Measurements from ENCODE around the gene CEACAM1.
"Not testable (repeated sequence)": the region's sequence is repeated elsewhere in the genome, so short reads cannot be mapped to it uniquely, and the experiment has no call there.

Gene CEACAM1

DNA sequence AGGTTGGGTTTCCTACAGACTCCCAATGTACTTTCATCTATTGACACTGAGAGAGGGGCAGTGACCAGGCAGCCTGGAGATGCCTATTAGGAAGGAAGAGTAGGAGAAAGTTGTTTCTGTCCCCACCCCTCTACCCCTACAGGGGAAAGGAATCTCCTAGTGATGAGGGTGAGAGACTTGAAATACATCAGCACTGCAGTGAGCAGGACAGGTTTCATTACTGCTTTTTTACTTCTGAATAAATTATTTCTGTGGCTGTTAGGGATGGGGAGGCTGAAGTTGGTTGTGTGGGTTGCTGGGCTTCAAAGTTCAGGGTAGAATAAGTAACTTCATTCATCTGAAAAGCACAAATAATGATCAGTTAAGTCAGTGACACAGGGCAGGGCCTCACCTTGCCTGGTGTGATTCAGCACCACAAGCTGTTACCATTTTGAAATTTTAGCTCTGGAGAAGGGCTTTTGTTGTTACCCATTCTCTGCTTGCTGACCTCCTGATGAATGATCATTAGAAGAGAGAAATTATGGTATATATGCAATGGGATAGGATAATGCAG, 19.3 kb downstream of the CEACAM1 start:
- DNase-seq: no peak

DNA sequence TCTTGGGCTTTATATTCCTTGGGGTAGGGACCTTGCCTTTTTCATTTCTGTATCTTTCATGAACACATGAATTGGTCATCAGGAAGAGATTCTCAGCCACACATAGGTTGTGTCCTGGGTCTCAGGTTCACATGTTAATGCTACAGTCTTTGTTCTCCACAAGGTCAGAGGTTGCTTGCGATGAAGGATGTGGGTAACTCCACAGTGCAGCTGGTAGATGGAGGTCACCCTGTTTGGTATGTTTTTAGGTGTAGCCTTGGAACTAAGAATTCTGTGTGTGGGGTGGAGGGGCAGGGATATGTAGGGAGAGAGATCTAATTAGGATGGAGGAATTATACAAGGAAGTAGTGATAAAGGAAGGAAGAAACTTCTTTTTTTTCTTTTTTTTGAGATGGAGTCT, 23.2 kb downstream of the CEACAM1 start:
- no peak for DNase-seq

DNA sequence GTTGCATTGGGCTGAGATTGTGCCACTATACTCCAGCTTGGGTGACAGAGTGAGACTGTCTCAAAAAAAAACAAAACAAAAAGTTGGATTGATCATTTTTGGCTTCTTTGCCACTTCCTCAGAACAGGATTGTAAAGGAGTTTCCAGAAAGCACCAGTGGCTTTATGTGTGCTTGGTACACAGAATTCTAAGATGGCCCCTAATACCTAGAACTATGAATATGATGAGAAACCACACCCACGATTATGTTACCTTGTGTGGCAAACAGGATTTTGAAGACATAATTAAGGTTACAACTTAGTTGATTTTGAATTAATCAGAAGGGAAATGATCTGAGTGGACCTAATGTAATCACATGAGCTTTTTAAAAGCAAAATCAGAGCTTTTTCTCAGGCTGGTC, 26.5 kb downstream of the CEACAM1 start:
- DNase-seq: no peak

DNA sequence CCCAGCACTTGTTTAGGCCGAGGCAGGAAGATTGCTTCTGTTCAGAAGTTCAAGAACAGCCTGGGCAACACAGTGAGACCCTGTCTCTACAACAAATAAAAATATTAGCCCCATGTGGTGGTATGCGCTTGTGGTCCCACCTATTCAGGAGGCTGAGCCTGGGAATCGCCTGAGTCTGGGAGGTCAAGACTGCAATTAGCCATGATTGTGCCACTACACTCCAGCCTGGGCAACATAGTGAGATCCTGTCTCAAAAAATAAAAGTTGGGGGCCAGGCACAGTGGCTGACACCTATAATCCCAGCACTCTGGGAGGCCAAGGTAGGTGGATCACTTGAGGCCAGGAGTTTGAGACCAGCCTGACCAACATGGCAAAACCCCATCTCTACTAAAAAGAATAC, 27.0 kb downstream of the CEACAM1 start:
- DNase-seq: not testable (repeated sequence)

DNA sequence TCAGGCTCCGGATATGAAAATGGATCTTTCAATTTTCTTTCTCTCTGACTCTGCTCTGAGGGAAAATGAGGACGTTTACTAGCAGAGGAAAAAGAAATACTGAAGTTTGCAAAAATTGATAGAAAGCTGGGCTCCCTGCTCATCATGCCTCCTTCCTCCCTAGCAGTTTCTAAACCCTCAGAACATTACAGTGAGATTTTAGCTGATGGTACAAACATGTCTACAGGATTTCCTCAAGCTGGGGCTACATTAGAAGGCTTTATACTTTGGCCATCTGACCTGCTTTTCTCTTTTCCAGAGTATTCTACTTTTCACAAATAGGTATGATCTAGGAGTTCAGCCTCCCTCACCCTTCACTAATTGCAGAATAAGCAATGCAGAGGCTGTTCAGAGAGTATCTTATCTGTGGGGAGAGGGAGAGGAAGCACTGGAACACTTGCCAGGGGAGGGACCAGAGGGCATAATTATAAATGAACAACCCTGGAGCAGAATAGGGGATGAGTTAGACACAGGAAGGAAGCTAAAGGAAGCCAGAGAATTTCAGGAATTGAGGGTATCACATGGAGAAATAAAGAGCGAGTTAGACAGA, 30.0 kb downstream of the CEACAM1 start:
- no peak for DNase-seq

DNA sequence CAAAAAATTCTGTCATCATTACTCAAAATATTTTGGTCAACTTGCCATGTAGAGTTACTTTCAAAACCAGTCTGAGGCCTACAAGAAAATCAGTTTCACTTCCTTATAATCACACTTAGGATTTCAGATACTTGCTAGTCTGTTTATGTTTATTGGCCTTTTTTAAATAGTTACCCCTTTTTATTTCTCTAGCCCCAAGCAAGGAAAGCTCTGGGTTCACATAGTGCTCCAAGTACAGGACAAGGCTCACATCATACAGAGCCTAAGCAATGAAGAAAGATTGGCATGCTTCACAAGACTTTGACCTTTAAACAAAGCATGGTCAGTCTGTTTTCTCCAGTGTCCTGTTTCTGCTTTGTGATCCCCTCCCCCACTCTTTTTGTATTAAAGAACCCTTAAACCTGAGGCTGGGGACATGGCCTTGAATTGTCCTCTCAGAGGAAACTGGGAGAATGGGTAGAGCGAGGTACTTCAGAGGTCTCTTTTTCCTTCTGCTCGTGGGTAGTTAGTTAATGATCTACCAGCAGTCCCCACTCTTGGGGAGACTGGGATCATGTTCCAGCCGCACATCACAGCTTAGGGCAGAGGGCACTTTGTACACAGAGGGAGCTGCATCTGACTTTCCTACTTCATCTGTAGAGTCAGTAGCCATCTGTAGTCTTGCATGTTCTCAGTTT, 30.7 kb downstream of the CEACAM1 start:
- no peak for DNase-seq

DNA sequence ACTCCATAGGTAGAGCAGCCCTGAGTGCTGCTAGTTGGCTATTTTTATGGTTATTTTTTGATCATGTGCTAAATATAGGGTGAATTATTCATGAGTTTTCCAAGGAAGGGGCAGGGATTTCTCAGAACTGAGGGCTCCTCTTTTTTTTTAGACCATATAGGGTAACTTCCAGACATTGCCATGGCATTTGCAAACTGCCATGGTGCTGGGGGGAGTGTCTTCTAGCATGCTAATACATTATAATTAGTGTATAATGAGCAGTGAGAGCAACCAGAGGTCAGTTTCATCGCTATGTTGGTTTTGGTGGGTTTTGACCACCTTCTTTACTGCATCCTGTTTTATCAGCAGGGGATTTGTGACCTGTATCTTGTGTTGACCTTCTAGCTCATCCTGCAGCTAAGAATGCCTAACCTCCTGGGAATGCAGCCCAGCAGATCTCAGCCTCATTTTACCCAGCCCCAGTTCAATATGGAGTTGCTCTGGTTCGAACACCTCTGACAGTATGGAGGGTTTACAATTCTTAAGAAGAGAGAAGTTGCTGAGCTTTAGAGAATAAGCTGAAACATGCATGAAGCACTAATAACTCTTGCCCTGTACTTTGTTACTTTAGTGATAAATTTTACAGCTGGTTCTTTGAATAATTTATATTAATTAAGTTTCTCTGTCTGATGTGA, 31.7 kb downstream of the CEACAM1 start:
- DNase-seq: no peak

DNA sequence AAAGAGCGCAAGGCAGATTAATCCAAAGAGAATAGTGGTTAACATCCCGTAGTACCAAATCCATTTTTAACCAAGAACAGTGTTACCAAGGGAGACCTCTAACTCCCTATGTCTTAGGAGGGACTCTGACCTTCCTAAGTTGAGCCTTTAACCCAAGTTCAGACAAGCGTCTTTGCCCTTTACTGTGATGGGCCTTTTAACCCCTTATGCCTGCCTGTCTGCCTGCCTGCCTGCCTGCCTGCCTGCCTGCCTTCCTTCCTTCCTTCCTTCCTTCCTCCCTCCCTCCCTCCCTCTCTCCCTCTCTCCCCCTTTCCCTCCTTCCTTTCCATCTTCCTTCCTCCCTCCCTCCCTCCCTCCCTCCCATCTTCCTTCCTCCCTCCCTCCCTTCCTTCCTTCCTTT, 32.6 kb downstream of the CEACAM1 start:
- no peak for DNase-seq

DNA sequence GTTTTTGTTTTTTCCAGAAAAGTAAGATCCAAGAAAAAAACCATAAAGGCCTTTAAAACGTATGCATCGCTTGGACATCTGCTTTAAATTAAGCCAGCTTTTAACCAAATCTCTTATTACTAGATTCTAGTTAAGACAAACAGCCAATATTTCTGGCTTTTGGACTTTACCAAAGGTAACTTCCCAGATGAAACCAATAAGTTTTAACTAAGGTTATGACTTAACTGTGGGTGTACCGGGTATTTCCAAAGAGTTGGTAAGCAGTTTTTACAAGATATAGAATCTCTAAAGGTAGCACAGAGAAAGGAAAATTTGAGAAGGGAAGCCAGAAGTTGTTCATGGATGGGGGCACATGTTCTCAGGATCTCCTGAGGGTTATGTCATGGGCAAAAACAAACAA, 34.0 kb downstream of the CEACAM1 start:
- DNase-seq: no peak

DNA sequence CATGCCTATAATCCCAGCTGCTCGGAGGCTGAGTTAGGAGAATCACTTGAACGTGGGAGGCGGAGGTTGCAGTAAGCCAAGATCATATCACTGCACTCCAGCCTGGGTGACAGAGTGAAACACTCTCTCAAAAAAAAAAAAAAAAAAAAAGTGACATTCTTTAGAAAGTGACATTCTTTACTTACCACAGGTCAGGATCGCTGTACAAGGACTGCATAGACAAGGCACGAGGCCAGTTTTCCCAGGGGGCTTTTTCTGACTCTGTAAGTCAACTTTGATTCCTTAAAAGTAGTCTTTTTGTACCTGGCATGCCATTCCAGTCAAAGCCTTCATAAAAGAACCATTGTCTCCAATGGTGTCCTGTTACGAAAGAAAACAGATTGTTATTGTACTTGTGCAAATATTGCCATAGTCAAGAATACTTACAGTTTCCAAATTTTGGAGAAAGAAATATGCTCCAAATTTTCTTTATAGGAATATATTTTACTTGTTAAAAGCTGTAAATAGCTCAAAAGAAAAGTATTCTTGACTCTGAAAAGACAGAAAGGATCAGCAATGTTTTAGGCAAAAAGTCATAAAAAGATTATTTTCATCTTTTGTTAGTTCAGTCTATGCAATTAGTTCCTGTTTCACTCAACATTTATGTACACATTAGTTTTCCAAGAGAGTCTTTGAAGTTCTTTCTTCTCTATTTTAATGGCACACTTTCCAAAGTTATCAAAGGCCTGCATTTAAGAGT, 39.3 kb downstream of the CEACAM1 start:
- no peak for DNase-seq

DNA sequence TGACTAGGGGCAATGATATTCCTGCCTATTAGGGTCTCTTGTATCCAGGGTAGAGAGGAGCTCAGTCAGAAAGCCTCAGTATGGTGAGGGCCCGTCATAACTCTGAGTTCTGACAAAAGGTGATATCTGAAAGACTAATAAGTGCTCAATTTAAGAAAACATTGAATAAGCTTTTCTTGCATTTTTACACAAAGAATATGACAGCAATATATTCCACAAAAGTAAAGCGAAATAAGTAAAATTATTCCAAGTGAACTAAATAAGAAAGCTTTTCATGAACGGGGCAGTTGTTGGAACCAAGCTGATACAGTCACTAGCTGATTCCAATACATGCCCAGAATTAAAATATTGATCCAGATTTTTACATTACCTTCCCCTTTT, 40.5 kb downstream of the CEACAM1 start:
- no peak for DNase-seq

DNA sequence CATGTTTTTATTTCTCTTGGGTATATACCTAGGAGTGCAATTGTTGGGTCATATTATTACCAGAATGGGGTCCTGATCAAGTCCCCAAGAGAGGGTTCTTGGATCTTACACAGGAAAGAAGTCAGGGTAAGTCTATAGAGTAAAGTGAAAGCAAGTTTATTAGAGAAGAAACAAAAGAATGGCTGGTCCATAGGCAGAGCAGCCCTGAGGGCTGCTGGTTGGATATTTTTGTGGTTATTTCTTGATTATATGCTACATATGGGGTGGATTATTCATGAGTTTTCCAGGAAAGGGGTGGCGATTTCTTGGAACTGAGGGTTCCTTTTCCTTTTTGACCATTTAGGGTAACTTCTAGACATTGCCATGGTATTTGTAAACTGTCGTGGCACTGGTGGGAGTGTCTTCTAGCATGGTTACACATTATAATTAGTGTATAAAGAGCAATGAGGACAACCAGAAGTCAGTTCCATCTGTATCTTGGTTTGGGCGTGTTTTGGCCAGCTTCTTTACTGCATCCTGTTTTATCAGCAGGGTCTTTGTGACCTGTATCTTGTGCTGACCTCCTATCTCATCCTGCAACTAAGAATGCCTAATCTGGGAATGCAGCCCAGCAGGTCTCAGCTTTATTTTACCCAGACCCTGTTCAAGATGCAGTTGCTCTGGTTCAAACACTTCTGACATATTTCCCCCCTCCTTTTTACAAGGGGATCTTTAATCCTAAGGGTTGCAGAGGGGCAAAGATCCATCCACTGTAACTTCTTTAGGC, 41.1 kb downstream of the CEACAM1 start:
- no peak for DNase-seq

DNA sequence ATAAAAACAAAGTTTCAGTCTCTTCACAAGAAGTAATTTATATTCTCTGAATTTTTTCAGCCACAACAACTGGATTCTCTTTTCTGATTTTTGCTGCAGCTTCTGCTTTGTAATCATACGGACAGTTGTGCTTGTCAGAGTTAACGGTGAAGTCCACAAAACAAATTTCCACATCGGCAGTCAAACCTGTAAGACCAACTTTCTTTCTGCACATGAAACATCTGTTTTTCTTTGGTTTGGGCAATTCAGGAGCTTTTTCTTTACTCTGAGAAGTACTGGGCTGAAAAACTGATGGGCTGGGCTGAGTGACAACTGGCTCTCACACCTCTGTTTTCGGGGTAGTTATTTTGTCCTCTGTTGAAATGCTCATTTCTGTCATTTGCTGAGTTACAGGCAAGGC, 43.2 kb downstream of the CEACAM1 start:
- not testable (repeated sequence) for DNase-seq

DNA sequence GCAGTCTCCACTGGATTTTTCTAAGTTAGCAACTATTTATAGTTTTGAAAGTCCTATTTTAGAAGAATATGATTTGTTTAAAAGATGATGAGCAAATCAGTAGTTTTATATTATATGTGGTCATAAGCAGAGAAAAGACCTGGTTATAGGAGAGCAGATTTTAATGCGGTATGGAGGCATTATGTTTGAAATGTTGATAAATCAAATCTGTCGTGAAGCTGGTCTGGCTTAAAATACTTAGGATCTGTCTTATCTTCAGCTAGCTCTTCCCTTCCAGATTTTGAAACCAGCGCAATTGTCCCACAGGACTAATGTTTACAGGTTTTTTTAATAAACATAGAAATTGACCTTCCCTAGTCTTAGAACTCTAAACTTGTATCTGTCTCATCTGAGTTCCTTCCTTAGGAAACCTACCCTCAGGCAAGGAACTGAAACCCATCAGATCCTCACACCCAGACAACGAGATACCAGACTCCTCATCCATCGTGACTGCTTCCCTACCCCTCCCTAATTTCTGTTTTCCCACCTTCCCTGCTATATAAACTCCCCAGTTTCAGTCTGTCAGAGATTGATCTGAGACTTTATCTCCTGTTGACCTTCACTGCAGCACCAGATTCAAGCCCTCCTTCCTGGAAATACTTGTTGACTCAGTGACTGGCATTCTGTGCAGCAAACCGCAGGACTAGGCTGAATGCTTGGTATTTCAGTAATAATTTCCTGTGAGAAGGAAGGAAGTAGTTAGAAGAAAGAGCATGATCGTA, 47.8 kb downstream of the CEACAM1 start:
- DNase-seq: no peak

DNA sequence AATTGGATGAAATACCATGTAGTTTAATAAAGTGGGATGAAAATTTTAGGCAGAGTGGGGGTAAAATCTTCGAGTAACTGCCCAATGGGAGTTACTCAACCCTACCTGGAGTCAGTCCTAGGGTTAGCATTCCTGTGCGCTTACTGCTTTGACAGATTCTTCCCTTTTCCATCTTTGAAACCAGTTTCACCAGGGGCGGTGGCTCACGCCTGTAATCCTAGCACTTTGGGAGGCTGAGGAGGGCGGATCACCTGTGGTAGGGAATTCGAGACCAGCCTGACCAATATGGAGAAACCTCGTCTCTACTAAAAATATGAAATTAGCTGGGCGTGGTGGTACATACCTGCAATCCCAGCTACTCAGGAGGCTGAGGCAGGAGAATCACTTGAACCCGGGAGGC, 48.5 kb downstream of the CEACAM1 start:
- no peak for DNase-seq

DNA sequence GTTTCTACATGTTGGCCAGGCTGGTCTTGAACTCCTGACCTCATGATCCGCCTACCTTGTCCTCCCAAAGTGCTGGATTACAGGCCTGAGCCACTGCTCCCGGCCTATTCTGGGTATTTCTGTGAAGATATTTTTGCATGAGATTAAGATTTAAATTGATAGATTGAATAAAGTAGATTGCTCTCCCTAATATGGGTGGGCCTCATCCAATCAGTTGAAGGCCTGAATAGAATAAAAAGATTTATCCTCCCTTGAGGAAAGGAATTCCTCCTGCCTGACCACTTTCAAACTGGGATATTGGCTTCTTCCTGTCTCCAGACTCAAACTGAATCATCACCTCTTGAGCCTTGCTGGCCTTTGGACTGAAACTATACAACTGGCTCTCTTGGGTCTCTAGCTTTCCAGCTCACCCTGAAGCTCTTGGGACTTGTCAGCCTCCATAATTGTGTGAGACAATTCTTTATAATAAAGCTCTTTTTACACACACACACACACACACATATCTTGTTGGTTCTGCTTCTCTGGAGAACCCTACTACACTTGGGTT, 49.4 kb downstream of the CEACAM1 start:
- no peak for DNase-seq

DNA sequence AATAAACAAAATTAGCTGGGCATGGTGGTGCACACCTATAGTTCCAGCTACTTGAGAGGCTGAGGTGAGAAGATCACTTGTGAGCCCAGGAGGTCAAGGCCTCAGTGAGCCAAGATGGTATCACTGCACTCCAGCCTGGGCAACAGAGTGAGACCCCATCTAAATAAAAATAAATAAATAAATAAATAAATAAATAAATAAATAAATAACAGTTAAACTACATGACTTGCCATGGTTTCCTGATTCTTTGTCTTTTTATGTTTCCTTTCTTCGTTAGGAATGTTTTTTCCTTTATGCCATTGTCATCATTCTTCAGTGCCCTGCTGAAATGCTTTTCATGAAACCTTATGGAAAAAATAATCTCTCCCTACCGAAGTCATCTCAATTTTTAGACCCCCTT, 50.3 kb downstream of the CEACAM1 start:
- no peak for DNase-seq

DNA sequence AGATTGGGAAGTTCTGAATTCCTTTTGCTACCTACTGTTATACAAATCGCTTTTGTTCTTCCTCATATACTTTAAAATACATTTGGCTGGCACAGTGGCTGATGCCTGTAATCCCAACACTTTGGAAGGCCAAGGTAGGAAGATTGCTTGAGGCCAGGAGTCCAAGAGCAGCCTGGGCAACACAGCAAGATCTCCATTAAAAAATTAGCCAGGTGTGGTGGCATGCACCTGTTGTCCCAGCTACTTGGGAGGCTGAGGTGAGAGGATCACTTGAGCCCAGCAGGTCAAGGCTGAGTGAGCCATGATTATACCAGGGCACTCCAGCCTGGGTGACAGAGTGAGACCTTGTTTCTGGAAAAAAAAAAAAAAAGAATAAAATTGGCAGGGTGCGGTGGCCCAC, 51.2 kb downstream of the CEACAM1 start:
- no peak for DNase-seq

DNA sequence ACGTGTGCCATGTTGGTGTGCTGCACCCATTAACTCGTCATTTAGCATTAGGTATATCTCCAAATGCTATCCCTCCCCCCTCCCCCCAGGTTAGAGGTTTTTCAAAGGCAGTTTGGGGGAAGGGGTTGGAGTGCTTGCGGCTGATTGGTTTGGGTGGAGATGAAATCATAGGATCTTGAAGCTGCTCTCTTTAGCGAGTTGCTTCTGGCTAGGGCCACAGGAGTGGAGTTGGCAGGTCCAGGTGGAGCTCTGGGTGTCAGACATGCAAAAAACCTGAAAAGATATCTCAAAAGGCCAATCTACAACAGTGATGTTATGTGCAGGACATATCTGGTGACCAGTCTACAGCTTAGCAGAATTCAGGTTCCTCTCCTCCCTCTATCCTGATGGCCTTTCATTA, 52.9 kb downstream of the CEACAM1 start:
- no peak for DNase-seq

DNA sequence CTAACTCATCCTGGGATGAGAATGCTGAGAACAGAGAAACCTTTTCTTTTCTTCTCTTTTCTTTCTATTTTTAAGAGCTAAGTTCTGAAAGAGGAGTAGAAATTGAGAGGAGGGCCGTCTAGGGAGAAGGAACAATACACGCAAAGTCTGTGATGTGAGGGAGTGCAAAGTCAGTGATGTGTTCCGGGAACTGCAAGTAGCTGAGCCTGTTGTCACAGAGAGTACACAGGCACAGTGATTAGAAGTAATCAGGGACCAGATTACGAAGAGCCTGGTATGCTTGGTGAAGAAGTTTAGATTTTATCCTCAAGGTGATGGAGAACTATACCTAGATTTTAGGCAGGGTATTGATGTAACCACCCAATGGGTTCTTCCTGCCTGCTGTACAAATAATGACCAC, 53.5 kb downstream of the CEACAM1 start:
- DNase-seq: no peak

DNA sequence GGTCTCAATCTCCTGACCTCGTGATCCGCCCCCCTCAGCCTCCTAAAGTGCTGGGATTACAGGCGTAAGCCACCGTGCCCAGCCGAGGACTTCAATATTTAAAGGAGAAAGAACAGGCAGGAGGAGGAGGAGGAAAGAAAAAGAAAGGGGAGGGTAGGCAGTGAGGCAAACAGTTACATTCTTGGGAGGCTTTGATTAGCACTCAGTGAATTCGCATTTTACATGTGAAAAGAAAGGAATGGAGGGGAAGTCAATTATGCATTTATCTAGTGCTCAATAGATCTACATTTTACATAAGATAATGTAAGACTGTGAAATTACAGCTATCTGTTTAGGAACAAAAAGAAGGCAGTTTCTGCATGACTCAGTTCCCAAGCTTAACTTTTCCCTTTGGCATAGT, 54.6 kb downstream of the CEACAM1 start:
- DNase-seq: no peak
